Measurements from ENCODE around the gene COL28A1. TPM values are rescaled to one million over a fixed set of nuclear protein-coding genes. Genes with fewer than 3 reads are reported as not detected.

Gene COL28A1
- total RNA-seq, 4 donors from 2014 or later, result 0.60 to 4.4 (median 4.1) TPM

- no peak for DNase-seq
- TF ChIP-seq CTCF (IDR thresholded peaks at IDR 0.05) (no peak), POLR2A (IDR thresholded peaks at IDR 0.05) (no peak), EP300 (IDR thresholded peaks at IDR 0.05; ENCODE audit: low read depth) (no peak), POLR2AphosphoS5 (IDR thresholded peaks at IDR 0.05) (no peak)
- Histone ChIP-seq H3K4me1 (peaks cover 12 to 36% (median 21%) of the 10 kb centered on the region in 4 donors), H3K9me3 (no peaks in the 10 kb centered on the region), H3K27me3 (no peaks in the 10 kb centered on the region), H3K27ac (no peak overlapping the region), H3K4me3 (no peak overlapping the region), H3K36me3 (no peaks in the 10 kb centered on the region)
- intact Hi-C loops (cut with DNase I; ENCODE audit: low total_unique reads) (loop anchor here (5.0 kb wide), 1 partner anchor 928 kb away; the partner anchor contains the start of gene ZNF316), in situ Hi-C loops (cut with MboI; ENCODE audit: low pct_ligation_motif_present in 1 of 4, low pct_unique_long_range_greater_than_20kb in 1 of 4, low sequenced_read_pairs in 3 of 4) (no loop called here)
- WGBS, 2 donors (ENCODE audit: low coverage in 1 of 2), result 96 to 100% methylated on average over 1 to 4 of the region's 4 CpGs
These were observed 29.5 kb upstream of the COL28A1 start for GRCh38 chr7:7565018-7565680.

DNA sequence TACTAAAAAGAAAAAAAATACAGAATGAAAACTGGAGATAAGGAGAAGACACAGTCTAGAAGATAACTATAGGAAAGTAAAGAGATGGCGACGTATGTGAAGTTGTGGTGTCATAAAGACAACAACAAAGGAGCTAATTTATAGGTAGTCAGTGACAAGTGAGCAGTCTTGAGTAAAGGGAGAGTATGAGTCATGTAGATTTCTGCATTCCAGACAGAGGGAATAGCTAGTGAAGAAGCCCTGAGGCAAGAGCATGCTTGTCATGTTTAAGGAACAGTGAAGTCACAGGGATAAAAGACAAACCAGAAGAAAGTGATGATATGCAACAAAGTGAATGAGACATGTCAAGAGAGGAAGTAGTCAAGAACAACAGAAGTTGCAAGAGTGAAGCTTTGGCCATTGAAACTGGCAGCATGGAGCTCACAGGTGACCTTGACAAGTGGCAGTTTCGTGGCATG is 28.7 kb upstream of the COL28A1 start:
- Histone ChIP-seq H3K36me3 (peaks cover 0 to 2% (median 0%) of the 10 kb centered on the region in 4 donors), H3K9me3 (no peaks in the 10 kb centered on the region), H3K27me3 (no peaks in the 10 kb centered on the region), H3K27ac (no peak overlapping the region), H3K4me3 (no peak overlapping the region), H3K4me1 (peaks cover 12 to 30% (median 18%) of the 10 kb centered on the region in 4 donors)
- WGBS, 2 donors (ENCODE audit: low coverage in 1 of 2), result 87 to 94% methylated on average over 3 of the region's 3 CpGs
- in situ Hi-C loops (cut with MboI; ENCODE audit: low pct_ligation_motif_present in 1 of 4, low pct_unique_long_range_greater_than_20kb in 1 of 4, low sequenced_read_pairs in 3 of 4), result no loop called here
- TF ChIP-seq POLR2AphosphoS5 (IDR thresholded peaks at IDR 0.05) (no peak), POLR2A (IDR thresholded peaks at IDR 0.05) (no peak), CTCF (IDR thresholded peaks at IDR 0.05) (no peak), EP300 (IDR thresholded peaks at IDR 0.05; ENCODE audit: low read depth) (no peak)
- intact Hi-C loops (cut with DNase I; ENCODE audit: low total_unique reads), result no loop called here
- no peak for DNase-seq

DNA sequence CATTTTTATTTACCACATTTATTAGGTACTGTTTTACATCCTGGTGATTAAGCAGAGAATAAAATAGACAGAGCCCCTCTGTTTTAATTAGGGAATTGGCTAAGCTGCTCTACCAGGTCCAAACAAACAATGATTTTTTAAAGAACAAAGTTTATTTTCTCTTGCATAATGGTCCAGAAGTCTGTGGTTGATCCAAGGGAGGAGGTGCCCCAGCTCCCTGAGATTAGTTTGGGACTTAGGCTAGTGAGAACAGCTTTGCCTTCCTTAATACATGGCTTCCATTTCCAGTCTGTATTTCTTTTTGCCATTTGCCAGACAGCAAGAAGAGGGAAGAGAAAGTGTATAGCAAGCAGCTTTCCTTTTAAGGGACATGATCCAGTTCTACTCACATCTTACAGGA is 28.1 kb upstream of the COL28A1 start:
- TF ChIP-seq CTCF (IDR thresholded peaks at IDR 0.05) (no peak), POLR2A (IDR thresholded peaks at IDR 0.05) (no peak), EP300 (IDR thresholded peaks at IDR 0.05; ENCODE audit: low read depth) (no peak), POLR2AphosphoS5 (IDR thresholded peaks at IDR 0.05) (no peak)
- Histone ChIP-seq H3K36me3 (peaks cover 0 to 4% (median 0%) of the 10 kb centered on the region in 4 donors), H3K27me3 (no peaks in the 10 kb centered on the region), H3K9me3 (no peaks in the 10 kb centered on the region), H3K27ac (no peak overlapping the region), H3K4me3 (no peak overlapping the region), H3K4me1 (peaks cover 12 to 24% (median 17%) of the 10 kb centered on the region in 4 donors)
- no peak for DNase-seq
- intact Hi-C loops (cut with DNase I; ENCODE audit: low total_unique reads) (no loop called here), in situ Hi-C loops (cut with MboI; ENCODE audit: low pct_ligation_motif_present in 1 of 4, low pct_unique_long_range_greater_than_20kb in 1 of 4, low sequenced_read_pairs in 3 of 4) (no loop called here)

DNA sequence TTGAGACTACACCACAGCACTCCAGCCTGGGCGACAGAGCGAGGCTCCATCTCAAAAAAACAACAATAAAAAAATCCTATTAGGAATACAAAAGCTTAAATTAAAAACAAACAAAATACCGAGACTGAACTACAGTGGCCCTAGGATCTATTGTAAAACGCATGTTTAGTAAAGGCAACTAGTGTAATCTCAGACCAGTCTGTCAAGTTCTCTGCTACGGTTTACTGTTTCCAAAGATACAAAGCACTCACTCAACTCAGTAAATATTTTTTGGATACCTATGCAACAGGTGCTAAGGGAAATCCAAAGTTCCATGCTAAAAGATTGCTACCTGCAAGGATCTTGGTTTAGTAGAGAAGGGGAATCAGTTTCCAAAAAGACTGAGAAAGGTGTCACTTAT is 27.6 kb upstream of the COL28A1 start:
- Histone ChIP-seq H3K9me3 (no peaks in the 10 kb centered on the region), H3K36me3 (peaks cover 0 to 4% (median 0%) of the 10 kb centered on the region in 4 donors), H3K27me3 (no peaks in the 10 kb centered on the region), H3K4me3 (no peak overlapping the region), H3K4me1 (peaks cover 7 to 19% (median 12%) of the 10 kb centered on the region in 4 donors), H3K27ac (no peak overlapping the region)
- intact Hi-C loops (cut with DNase I; ENCODE audit: low total_unique reads), result no loop called here
- WGBS, 2 donors (ENCODE audit: low coverage in 1 of 2), result 55 to 69% methylated on average over 2 to 5 of the region's 5 CpGs
- no peak for DNase-seq
- TF ChIP-seq CTCF (IDR thresholded peaks at IDR 0.05) (no peak), POLR2A (IDR thresholded peaks at IDR 0.05) (no peak), POLR2AphosphoS5 (IDR thresholded peaks at IDR 0.05) (no peak), EP300 (IDR thresholded peaks at IDR 0.05; ENCODE audit: low read depth) (no peak)
- in situ Hi-C loops (cut with MboI; ENCODE audit: low pct_ligation_motif_present in 1 of 4, low pct_unique_long_range_greater_than_20kb in 1 of 4, low sequenced_read_pairs in 3 of 4), result no loop called here
